GM23338 (cell line): ENCODE data around the gene NECAB3. TPM values are rescaled to one million over a fixed set of nuclear protein-coding genes. Genes with fewer than 3 reads are reported as not detected.

ENCODE experiments used
- ATAC-seq: fragments of 200-7000 bp; cut with Tn5 transposase; 3 replicates; pipeline ENCODE4 v1.9.1; 2020
- DNase-seq: peaks from one replicate; pipeline ENCODE4 v3.0.0-alpha.2; 2015; ENCODE audit warnings: low spot score
- H2AFZ ChIP-seq: fragments of 200-600 bp; sonication (generic); 2 replicates; pipeline ENCODE4 v1.8.0; 2016; ENCODE audit warnings: antibody characterized with exemption, mild to moderate bottlenecking, moderate library complexity
- H3F3A ChIP-seq: fragments of 200-600 bp; sonication (generic); replicated peaks from 2 replicates; pipeline ENCODE4 v1.8.0; 2017; ENCODE audit warnings: antibody characterized with exemption, mixed run types, low read depth
- H3K27ac ChIP-seq: fragments of 200-600 bp; sonication (generic); 2 replicates; pipeline ENCODE4 v1.6.1; 2016; ENCODE audit warnings: low read depth
- H3K27me3 ChIP-seq: fragments of 200-600 bp; sonication (generic); 2 replicates; pipeline ENCODE4 v1.8.0; 2016; ENCODE audit warnings: mild to moderate bottlenecking, mixed run types, moderate library complexity; ENCODE audit not compliant: insufficient read depth
- H3K36me3 ChIP-seq: fragments of 200-600 bp; sonication (generic); 2 replicates; pipeline ENCODE4 v1.8.0; 2016; ENCODE audit warnings: mild to moderate bottlenecking; ENCODE audit not compliant: insufficient read depth
- H3K4me1 ChIP-seq: fragments of 200-600 bp; sonication (generic); 2 replicates; pipeline ENCODE4 v1.8.0; 2016; ENCODE audit warnings: mild to moderate bottlenecking, moderate library complexity; ENCODE audit not compliant: insufficient read depth
- H3K4me2 ChIP-seq: fragments of 200-600 bp; sonication (generic); 2 replicates; pipeline ENCODE4 v1.7.1; 2017; ENCODE audit warnings: mixed run types
- H3K4me3 ChIP-seq: fragments of 200-600 bp; sonication (generic); 2 replicates; pipeline ENCODE4 v1.6.1; 2016; ENCODE audit warnings: mixed run types
- H3K79me2 ChIP-seq: fragments of 200-600 bp; sonication (generic); replicated peaks from 2 replicates; pipeline ENCODE4 v1.8.0; 2017; ENCODE audit warnings: mild to moderate bottlenecking; ENCODE audit not compliant: insufficient read depth
- H3K9me2 ChIP-seq: fragments of 200-600 bp; sonication (generic); 2 replicates; pipeline ENCODE4 v1.8.0; 2017; ENCODE audit not compliant: insufficient read depth
- H4K20me1 ChIP-seq: fragments of 200-600 bp; sonication (generic); replicated peaks from 2 replicates; pipeline ENCODE4 v1.8.0; 2017; ENCODE audit warnings: mild to moderate bottlenecking; ENCODE audit not compliant: insufficient read depth
- H3K27ac Mint-ChIP-seq: 2 replicates; pipeline ENCODE4 v1.8.0; 2020; ENCODE audit warnings: inconsistent platforms, mild to moderate bottlenecking, moderate library complexity, mixed read lengths
- H3K27me3 Mint-ChIP-seq: 3 replicates; pipeline ENCODE4 v1.8.0; 2022; ENCODE audit warnings: low read depth, mild to moderate bottlenecking, moderate library complexity, mixed read lengths, inconsistent platforms; ENCODE audit not compliant: insufficient read depth, poor library complexity
- H3K36me3 Mint-ChIP-seq: 3 replicates; pipeline ENCODE4 v1.8.0; 2021; ENCODE audit warnings: low read depth, mild to moderate bottlenecking, inconsistent platforms, moderate library complexity, mixed read lengths
- H3K4me1 Mint-ChIP-seq: 3 replicates; pipeline ENCODE4 v1.8.0; 2020; ENCODE audit warnings: mild to moderate bottlenecking, inconsistent platforms, mixed read lengths
- H3K4me3 Mint-ChIP-seq: 3 replicates; pipeline ENCODE4 v1.8.0; 2021; ENCODE audit warnings: moderate library complexity, mild to moderate bottlenecking, inconsistent platforms, mixed read lengths
- H3K9me3 Mint-ChIP-seq: 3 replicates; pipeline ENCODE4 v1.8.0; 2020; ENCODE audit warnings: moderate library complexity, mild to moderate bottlenecking, inconsistent platforms, mixed read lengths
- CREB1 ChIP-seq: fragments of 250-450 bp; sonication (Bioruptor Pico); IDR thresholded peaks from 2 replicates; pipeline ENCODE4 v1.5.0; 2020; ENCODE audit warnings: low read depth, mild to moderate bottlenecking, moderate library complexity
- EZH2phosphoT487 ChIP-seq: fragments of 200-600 bp; sonication (generic); IDR thresholded peaks from one replicate; pipeline ENCODE4 v1.8.1; 2018; ENCODE audit warnings: antibody characterized with exemption; ENCODE audit not compliant: unreplicated experiment
- JUNB ChIP-seq: IDR thresholded peaks from one replicate; pipeline ENCODE4 v1.6.1; 2016; ENCODE audit warnings: antibody characterized with exemption; ENCODE audit not compliant: unreplicated experiment
- NANOG ChIP-seq: IDR thresholded peaks from 2 replicates; pipeline ENCODE4 v1.6.1; 2016; ENCODE audit warnings: antibody characterized with exemption, borderline replicate concordance
- POLR2AphosphoS5 ChIP-seq: IDR thresholded peaks from 2 replicates; pipeline ENCODE4 v1.6.1; 2016; ENCODE audit warnings: antibody characterized with exemption, low read depth
- STAT1 ChIP-seq: IDR thresholded peaks from one replicate; pipeline ENCODE4 v1.6.1; 2016; ENCODE audit warnings: antibody characterized with exemption; ENCODE audit not compliant: unreplicated experiment
- ZNF331 ChIP-seq: fragments of 250-450 bp; sonication (Bioruptor Pico); IDR thresholded peaks from 2 replicates; pipeline ENCODE4 v1.5.0; 2020; ENCODE audit warnings: low read depth, mild to moderate bottlenecking, moderate library complexity
- polyA plus RNA-seq: library from polyadenylated mRNA; unstranded; fragments of >200 nt; fragmentation: Nextera tagmentation; extraction: Ambion mirVana; gene quantifications from 2 replicates; pipeline ENCODE4 v1.2.1, GENCODE V29; 2016
- total RNA-seq: library from RNA; depleted of rRNA; stranded (reverse); fragments of >200 nt; shearing (Covaris generic); gene quantifications from 2 replicates; pipeline ENCODE4 v1.2.3, GENCODE V29; 2014
- TF ChIP-seq, protein P1 (sequence below): IDR thresholded peaks from one replicate; pipeline ENCODE4 v1.6.1; 2018; ENCODE audit warnings: antibody characterized with exemption; ENCODE audit not compliant: unreplicated experiment
- TF ChIP-seq, protein P2 (sequence below), 2 experiments: fragments of 200-600 bp in 1 of 2; sonication (generic) in 1 of 2; conservative IDR thresholded peaks; 2 replicates each; pipeline versions ENCODE4 v1.5.1 to v1.6.1; 2016 to 2017; ENCODE audit warnings: antibody characterized with exemption in 2 of 2, low read depth in 2 of 2, mild to moderate bottlenecking in 2 of 2, moderate library complexity in 1 of 2
- TF ChIP-seq, protein P3 (sequence below): IDR thresholded peaks from 2 replicates; pipeline ENCODE4 v1.6.1; 2016; ENCODE audit warnings: antibody characterized with exemption

Gene NECAB3
- total and polyA plus RNA-seq, 2 experiments from 2014 or later = 8.5 to 28.4 TPM

DNA sequence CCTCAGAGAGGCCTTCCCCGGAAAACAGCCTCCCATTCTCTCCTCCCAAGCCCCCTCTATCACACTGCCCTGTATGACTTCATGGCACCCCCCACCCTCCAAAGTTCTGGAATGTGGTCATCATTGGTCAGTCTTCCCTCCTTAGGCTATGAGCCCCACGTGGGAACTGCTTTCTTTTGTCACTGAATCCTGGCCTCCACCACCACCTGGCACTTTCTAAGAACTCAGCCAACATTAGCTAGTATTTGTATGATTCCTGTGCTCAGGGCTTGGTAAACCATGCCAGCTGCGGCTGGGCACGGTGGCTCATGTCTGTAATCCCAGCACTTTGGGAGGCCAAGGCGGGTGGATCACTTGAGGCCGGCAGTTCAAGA, 20.4 kb upstream of the NECAB3 start (continued):
- TF ChIP-seq, protein P1, sequence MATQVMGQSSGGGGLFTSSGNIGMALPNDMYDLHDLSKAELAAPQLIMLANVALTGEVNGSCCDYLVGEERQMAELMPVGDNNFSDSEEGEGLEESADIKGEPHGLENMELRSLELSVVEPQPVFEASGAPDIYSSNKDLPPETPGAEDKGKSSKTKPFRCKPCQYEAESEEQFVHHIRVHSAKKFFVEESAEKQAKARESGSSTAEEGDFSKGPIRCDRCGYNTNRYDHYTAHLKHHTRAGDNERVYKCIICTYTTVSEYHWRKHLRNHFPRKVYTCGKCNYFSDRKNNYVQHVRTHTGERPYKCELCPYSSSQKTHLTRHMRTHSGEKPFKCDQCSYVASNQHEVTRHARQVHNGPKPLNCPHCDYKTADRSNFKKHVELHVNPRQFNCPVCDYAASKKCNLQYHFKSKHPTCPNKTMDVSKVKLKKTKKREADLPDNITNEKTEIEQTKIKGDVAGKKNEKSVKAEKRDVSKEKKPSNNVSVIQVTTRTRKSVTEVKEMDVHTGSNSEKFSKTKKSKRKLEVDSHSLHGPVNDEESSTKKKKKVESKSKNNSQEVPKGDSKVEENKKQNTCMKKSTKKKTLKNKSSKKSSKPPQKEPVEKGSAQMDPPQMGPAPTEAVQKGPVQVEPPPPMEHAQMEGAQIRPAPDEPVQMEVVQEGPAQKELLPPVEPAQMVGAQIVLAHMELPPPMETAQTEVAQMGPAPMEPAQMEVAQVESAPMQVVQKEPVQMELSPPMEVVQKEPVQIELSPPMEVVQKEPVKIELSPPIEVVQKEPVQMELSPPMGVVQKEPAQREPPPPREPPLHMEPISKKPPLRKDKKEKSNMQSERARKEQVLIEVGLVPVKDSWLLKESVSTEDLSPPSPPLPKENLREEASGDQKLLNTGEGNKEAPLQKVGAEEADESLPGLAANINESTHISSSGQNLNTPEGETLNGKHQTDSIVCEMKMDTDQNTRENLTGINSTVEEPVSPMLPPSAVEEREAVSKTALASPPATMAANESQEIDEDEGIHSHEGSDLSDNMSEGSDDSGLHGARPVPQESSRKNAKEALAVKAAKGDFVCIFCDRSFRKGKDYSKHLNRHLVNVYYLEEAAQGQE = no peak
- TF ChIP-seq, protein P2, sequence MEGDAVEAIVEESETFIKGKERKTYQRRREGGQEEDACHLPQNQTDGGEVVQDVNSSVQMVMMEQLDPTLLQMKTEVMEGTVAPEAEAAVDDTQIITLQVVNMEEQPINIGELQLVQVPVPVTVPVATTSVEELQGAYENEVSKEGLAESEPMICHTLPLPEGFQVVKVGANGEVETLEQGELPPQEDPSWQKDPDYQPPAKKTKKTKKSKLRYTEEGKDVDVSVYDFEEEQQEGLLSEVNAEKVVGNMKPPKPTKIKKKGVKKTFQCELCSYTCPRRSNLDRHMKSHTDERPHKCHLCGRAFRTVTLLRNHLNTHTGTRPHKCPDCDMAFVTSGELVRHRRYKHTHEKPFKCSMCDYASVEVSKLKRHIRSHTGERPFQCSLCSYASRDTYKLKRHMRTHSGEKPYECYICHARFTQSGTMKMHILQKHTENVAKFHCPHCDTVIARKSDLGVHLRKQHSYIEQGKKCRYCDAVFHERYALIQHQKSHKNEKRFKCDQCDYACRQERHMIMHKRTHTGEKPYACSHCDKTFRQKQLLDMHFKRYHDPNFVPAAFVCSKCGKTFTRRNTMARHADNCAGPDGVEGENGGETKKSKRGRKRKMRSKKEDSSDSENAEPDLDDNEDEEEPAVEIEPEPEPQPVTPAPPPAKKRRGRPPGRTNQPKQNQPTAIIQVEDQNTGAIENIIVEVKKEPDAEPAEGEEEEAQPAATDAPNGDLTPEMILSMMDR (conservative IDR thresholded peaks at IDR 0.05; ENCODE audit: low read depth in 2 of 2) = no peak
- TF ChIP-seq ZNF331 (no peak), EZH2phosphoT487 (no peak), NANOG (no peak), JUNB (no peak), STAT1 (no peak), CREB1 (CRISPR knock-in tag) (no peak), POLR2AphosphoS5 (no peak)
- TF ChIP-seq, protein P3, sequence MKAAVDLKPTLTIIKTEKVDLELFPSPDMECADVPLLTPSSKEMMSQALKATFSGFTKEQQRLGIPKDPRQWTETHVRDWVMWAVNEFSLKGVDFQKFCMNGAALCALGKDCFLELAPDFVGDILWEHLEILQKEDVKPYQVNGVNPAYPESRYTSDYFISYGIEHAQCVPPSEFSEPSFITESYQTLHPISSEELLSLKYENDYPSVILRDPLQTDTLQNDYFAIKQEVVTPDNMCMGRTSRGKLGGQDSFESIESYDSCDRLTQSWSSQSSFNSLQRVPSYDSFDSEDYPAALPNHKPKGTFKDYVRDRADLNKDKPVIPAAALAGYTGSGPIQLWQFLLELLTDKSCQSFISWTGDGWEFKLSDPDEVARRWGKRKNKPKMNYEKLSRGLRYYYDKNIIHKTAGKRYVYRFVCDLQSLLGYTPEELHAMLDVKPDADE = no peak

DNA sequence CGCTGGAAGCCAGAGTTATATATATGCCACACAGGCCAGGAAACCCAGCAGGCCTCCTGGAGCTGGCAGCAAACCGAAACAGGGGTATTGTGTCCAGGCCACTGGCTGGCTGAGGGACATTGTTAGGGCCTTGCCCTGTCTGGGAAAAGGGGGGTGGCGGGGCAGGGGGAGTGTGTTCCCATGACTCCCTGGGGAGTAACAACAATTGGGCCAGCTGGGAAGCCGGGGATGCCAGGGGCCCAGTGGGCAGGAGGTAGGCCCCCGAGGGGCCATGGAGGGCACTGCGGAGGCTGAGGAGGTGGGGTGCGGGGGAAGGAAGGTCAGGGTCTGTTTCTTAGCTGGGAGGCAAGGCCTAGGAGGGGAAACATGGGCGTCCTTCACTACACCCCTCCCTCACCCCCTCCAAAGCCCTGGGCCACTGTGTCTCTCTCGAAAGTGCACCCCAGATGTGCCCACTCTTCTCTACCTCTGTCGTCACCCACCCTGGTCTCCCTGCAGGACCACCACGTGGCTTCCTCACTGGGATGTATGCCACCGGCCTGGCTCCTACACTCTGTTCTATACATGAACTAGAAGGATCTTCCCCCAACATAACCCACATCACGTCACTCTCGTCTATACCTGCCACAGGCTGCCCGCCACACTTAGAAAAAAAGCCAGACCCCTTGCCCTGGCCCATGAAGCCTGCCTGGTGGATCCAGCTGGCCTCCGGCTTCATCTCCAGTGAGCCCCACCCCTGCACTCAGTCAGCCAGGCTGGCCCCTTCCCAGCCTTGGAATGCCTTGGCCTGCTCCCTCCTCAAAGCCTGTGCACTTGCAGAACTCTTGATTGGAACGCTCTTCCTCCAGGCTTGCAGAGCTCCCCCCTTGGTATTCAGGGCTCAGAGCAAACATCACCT, 19.8 kb upstream of the NECAB3 start:
- H3K4me3 Mint-ChIP-seq = no peak overlapping the region
- H4K20me1 ChIP-seq = no peaks in the 10 kb centered on the region
- H3K4me1 ChIP-seq = peaks cover 7% of the 10 kb centered on the region
- no peaks in the 10 kb centered on the region for H3K9me2 ChIP-seq
- peak; percentile 81 for ATAC-seq
- peaks cover 9% of the 10 kb centered on the region for H3K36me3 Mint-ChIP-seq
- H3K79me2 ChIP-seq = no peaks in the 10 kb centered on the region
- H2AFZ ChIP-seq = peak overlapping the region; percentile 80
- H3K27ac Mint-ChIP-seq = peak overlapping the region; percentile 2; the same call in 1 of the 2 replicates
- H3K4me3 ChIP-seq = no peak overlapping the region
- H3K9me3 Mint-ChIP-seq = peaks cover 19% of the 10 kb centered on the region
- H3K27ac ChIP-seq = no peak overlapping the region
- peaks cover 15% of the 10 kb centered on the region for H3K27me3 Mint-ChIP-seq
- H3F3A ChIP-seq = no peaks in the 10 kb centered on the region
- no peaks in the 10 kb centered on the region for H3K27me3 ChIP-seq
- DNase-seq = peak; percentile 45
- H3K4me1 Mint-ChIP-seq = peaks cover 18% of the 10 kb centered on the region
- no peaks in the 10 kb centered on the region for H3K36me3 ChIP-seq
- no peak overlapping the region for H3K4me2 ChIP-seq
- TF ChIP-seq EZH2phosphoT487 = no peak
- TF ChIP-seq JUNB = no peak
- TF ChIP-seq, protein P1 = no peak
